GM18868 (cell line): ENCODE results near the gene PTPRN2.

Source experiments
- ATAC-seq: cut with Tn5 transposase; IDR thresholded peaks from one replicate; pipeline ENCODE4 v1.9.1; 2021; ENCODE audit warnings: mild to moderate bottlenecking, moderate library complexity; ENCODE audit not compliant: unreplicated experiment

The PTPRN2 gene

GRCh38 chr7:157766098-157766497, 821.5 kb downstream of the PTPRN2 start:
- ATAC-seq, result no peak

DNA sequence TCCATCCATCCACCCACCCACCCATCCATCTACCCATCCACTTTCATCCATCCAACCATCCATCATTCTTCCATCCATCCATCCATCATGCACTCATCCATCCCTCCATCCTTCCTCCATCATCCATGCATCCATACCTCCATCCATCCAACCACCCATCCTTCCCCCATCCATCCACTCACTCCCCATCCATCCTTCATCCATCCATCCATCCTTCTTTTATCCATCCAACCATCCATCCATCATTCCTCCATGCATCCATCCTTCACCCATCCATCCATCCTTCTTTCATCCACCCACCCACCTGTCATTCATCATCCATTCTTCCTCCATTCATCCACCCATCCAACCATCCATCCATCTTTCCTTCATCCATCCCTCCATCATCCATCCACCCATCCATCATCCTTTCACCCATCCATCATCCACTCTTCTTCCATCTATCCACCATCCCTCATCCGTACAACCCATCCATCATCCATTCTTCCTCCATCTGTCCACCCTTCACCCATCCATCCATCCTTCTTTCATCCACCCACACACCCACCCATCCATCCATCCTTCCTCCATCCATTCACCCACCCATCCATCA, 822.6 kb downstream of the PTPRN2 start:
- ATAC-seq, result no peak

DNA sequence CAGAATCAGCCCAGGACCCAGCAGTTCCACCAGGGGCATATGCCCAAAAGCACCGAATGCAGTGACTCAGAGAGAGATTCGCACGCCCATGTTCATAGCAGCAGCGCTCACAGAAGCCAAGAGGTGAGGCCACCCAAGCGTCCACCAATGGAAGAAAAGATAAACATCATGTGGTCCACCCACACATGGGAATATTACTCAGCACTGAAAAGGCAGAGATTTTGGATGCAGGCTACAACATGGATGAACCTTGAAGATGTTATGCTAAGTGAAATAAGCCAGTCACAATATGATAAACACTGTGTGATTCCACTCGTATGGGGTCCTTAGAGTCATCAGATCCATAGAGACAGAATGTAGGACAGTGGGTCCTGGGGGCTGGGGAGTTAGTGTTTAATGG, 823.4 kb downstream of the PTPRN2 start:
- ATAC-seq, result no peak

GRCh38 chr7:157763279-157764000, 824.2 kb downstream of the PTPRN2 start:
- no peak for ATAC-seq

- ATAC-seq, result no peak
Measured at GRCh38 chr7:157762824-157763223, 824.8 kb downstream of the PTPRN2 start.

DNA sequence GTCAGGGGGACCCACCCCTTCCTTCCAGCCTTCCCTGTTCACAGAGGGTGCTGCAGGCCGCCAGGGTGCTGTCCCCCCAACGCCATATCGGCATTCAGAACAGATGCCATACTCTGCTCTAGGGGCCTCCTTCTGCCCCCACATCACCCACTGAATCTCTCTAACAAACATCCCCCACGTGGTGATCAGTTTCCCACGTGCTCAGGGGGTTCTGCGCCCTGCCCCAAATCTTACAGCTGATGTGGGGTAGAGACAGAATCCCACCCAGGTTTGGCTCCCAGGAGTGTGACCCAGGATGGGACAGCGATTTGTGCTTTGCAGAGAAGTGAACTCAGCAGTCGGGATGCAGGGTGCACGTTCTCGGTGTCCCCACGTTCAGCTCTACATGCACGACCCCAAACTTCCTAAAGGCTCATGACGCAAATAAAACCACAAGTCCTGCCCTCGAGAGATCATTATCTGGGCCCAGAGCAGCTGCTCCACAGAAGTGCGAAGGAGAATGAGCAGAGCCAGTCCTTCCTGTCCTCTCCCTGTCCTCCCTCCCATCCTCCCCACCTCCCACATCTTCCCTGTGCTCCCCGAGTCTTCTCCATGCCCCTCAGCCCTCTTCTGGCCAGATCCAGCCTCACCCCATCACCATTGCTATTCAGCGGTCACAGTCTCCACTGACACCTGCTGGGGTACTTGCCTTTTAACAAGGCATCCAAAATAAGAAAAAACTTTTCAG, 827.5 kb downstream of the PTPRN2 start:
- no peak for ATAC-seq

DNA sequence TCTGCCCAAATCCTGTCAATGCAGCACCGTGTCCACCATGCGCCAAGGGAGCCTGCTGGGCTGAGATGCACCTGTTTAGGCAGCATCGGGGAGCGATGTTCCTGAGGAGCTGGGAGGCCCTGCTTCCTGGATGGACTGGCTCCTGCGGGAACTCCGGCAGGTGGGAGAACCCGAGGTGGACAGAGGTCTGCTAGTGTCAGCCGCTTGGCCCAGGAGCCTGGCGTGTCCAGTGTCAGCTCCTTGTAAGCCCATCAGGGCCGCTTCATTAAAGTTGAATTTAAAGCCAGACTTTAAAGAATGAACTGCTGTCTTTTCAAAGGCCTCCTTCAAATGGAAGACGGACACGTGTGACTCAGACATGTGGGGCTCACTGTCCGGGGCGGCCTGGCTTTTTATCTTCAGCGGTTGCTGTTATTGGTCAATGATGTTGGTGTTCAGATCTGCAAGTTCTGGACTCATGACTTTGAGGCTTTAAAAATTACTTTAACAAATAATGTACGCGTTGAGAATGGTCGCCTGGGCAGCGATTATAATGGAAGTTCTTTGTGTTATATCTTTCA, 828.3 kb downstream of the PTPRN2 start:
- ATAC-seq, result no peak

DNA sequence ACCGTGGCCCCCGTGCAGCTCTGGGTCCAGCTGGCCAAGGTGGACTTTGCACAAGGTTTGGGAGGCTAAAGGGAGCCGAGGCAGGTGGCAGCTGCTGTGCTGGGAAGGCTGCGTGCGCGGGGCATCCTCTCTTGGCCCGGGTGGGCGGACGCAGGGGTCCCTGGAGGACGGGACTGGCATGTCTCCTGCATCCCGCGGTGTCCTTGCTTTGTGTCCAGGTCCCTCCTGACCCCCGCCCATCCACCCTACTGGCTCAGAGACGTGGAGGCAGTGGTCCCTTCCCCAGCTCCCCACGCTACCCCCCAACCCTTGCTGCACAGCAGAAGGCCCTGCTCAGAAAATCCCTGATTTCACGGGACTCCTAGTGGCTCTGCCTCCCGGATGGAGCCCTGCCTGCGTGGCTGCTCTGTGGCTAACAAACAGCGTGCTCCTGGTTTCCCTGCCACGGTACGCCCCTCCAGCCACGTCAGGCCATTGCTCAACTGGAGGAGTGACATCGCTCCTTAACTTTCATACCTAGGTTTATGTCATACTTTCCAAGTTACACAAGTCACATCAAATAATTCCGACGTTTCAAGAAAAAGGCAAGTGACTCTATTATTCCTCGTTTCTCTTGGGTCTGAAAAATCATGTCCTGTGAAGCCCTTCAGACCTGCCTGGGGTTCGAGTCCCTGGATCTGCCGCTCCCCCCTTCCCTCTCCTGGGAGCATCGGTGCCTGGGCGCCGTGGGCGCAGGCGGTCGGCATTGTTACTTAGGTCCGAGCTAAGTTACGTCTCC, 829.0 kb downstream of the PTPRN2 start:
- ATAC-seq, result no peak

- no peak for ATAC-seq
Measured at GRCh38 chr7:157757776-157758467, 829.7 kb downstream of the PTPRN2 start.

DNA sequence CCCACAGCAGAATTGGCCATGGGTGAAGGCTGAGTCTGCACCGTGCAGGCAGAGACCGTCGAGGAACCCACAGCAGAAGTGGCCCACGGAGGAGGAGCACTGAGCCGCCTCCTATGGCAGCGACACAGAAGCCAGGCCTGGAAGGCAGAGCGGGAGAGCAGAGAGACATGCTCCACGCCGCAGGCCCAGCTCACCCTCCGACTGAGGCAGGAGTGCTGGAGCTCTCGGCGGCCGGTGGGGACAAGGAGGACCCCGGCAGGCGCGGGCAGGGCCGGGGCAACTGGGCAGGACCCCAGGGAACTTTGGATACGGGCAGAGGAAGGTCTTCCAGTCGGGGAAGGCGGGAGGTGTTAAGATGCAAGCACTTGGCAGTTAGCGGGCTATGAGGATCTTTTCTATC, 830.4 kb downstream of the PTPRN2 start:
- no peak for ATAC-seq

- ATAC-seq, result no peak
Measured at GRCh38 chr7:157755741-157756140, 831.9 kb downstream of the PTPRN2 start.

DNA sequence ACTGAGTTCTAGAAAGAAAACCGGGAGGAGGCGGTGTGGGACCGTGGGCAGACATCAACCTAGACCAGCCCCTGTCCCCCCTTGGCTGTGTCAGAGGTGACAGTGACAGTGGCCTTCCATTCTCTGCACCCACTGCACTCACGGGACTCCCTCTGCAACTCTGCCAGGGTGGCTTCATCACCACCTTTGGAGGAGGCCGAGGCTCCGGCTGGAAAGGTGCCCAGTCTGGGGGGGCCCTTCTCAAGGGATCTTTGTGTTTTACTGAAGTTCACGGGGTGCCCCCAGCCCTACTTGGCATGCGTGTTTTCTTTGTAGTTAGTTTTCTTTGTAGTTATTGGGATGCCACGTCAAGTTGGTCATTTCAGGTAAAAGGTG, 833.2 kb downstream of the PTPRN2 start:
- no peak for ATAC-seq

DNA sequence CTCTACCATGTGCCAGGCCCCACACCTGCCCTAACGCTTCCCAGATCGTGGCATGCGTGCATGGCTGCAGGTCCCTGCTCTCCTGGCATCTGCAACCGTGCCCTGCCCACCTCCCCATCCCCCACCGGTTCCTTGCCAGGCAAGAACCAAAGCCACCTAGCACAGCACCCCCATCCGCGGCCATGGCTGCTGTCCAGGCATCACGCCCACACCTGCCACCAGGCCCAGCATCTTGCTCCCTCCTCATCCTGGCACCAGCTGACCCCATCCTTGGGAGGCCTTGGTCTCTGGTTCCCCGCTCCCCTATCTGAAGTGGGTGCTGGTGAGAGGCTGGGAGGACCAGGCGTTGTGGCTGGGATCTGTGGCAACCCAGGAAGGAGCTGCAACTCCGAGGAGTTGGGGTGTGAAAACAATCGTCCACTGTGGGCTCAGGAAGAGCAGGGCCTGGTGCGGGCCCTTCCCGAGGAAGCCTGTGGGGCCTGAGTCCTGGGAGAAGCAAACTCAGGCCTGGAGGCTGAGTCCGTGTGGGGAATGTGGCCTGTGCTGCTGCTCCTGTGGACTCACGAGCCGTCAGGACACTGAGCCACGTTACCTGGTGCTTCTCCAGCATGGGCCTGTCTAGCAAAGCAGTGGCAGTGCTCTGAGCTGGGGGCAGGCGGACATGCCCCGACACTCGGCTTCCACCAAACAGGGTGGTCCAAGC, 833.8 kb downstream of the PTPRN2 start:
- ATAC-seq, result no peak

DNA sequence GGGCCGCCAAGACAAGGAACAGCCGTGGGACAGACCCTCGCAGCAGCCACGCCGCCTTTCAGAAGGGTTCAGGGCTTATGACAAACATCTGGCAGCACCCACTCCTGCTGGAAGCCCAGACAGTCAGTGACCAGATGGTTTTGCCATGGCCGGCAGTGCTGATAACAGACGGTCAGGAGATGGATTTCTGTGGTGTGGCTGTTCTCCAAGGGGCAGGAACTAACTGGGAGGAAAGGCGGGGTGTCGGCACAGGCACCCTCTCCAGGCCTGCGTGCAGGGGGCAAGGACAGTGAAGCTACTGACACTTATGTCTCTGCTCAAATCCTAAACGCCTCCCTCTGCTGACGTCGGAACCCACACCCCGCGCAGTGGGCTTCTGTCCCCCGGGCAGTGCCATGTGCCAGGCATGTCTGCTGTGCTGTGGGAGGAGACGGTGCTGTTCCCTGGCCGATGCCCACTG, 834.8 kb downstream of the PTPRN2 start:
- no peak for ATAC-seq

DNA sequence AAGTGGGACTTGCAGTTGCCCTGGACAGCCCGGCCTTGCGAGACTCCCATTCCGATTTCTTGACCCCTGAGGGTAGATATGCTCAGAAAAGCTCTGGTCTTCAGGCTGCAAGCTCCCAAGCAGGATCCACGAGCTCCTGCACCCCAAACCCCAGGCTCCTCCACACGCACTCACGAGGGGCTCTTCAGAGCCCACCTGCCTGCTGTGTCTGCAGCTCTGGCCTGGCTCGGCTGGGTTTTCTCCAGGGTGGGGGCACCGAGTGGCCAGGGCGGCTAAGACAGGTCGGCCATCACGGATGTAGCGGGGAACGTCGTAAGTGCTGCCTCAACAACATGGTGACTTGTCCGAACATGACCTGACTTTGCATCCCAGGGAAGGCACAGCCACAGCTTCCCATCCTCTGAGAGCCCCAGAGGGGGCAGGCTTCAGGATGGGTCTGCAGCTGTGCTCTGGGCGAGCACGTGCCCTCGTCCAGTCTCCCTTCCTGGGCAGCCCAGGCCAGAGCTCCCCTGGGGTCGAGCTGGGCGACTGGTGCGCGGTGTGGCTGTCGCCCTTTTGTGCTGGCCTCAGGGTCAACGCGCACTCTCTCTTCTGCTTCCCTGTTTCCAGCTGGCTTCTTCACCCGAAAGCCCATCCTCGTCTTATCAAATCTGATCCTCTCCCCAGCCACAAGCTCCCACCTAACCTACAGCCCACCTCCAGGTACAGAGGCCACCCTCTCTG, 835.5 kb downstream of the PTPRN2 start:
- ATAC-seq, result no peak

GRCh38 chr7:157751406-157751805, 836.2 kb downstream of the PTPRN2 start:
- no peak for ATAC-seq

GRCh38 chr7:157750291-157750690, 837.3 kb downstream of the PTPRN2 start:
- ATAC-seq, result no peak

DNA sequence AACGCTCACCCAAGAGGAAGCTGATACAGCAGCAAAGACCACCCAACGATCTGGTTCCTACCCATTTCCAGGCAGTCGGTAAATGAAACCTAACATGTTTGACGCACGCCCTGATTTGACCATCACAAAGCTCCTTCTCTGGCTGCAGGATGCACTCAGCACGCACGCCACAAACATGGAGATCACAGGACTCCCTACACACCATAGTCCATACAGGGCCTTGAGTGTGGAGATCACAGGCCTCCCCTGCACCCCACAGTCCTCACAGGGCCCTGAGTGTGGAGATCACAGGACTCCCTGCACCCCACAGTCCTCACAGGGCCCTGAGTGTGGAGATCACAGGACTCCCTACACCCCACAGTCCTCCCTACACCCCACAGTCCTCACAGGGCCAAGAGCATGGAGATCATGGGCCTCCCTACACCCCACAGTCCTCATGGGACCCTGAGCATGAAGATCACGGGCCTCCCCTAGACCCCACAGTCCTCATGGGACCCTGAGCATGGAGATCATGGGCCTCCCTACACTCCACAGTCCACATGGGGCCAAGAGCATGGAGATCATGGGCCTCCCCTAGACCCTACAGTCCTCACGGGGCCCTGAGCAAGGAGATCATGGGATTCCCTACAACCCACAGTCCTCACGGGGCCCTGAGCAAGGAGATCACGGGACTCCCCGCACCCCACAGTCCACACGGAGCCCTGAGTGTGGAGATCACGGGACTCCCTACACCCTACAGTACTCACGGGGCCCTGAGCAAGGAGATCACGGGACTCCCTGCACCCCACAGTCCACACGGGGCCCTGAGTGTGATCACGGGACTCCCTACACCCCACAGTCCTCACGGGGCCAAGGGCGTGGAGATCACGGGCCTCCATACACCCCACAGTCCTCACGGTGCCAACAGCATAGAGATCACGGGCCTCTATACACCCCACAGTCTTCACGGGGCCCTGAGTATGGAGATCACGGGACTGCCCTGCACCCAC, 841.6 kb downstream of the PTPRN2 start:
- no peak for ATAC-seq
